ENCODE results near the gene ACOT11. TPM values are rescaled to one million over a fixed set of nuclear protein-coding genes. Genes with fewer than 3 reads are reported as not detected.

The ACOT11 gene
- total and polyA plus RNA-seq, 4 donors: 2.8 to 13.5 (median 7.9) TPM

DNA sequence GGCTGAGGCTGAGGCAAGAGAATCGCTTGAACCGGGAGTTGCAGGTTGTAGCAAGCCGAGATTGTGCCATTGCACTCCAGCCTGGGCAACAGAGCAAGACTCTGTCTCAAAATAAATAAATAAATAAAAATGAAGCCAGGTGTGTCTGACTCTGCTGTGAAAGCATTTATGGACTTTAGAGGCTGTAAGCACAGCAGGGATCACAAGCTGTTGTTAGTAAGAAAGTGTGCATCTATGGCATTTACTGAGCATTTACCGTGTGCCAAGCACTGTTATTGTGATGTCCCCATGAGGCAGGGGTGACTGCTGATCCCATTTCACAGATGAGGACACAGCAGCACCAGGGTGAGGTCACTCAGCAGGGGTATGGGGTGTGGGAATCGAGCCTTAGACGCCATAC is 55.2 kb downstream of the ACOT11 start:
- Histone ChIP-seq H3K27ac (ENCODE audit: low read depth in 1 of 2, low read length in 1 of 2) (no peak overlapping the region), H3K36me3 (ENCODE audit: control insufficient read depth in 4 of 4, insufficient read depth in 4 of 4, low read length in 4 of 4) (peaks cover 0 to 4% (median 0%) of the 10 kb centered on the region in 4 donors), H3K4me1 (ENCODE audit: control insufficient read depth in 5 of 5, insufficient read depth in 5 of 5, low read length in 5 of 5) (peaks cover 0 to 12% (median 0%) of the 10 kb centered on the region in 5 donors), H3K27me3 (ENCODE audit: control insufficient read depth in 3 of 3, insufficient read depth in 3 of 3, low read length in 2 of 3) (no peaks in the 10 kb centered on the region), H3K9ac (ENCODE audit: insufficient read depth in 1 of 2, low read length in 2 of 2) (no peak overlapping the region), H3K4me3 (no peak overlapping the region), H3K9me3 (ENCODE audit: control insufficient read depth in 4 of 4, insufficient read depth in 3 of 4, low read length in 3 of 4) (no peaks in the 10 kb centered on the region)
- DNase-seq (no peak), ATAC-seq (ENCODE audit: insufficient read depth, low FRiP score) (no peak)
- 92 to 97% methylated on average over 6 of the region's 6 CpGs for WGBS, 2 donors
- TF ChIP-seq, protein P1, sequence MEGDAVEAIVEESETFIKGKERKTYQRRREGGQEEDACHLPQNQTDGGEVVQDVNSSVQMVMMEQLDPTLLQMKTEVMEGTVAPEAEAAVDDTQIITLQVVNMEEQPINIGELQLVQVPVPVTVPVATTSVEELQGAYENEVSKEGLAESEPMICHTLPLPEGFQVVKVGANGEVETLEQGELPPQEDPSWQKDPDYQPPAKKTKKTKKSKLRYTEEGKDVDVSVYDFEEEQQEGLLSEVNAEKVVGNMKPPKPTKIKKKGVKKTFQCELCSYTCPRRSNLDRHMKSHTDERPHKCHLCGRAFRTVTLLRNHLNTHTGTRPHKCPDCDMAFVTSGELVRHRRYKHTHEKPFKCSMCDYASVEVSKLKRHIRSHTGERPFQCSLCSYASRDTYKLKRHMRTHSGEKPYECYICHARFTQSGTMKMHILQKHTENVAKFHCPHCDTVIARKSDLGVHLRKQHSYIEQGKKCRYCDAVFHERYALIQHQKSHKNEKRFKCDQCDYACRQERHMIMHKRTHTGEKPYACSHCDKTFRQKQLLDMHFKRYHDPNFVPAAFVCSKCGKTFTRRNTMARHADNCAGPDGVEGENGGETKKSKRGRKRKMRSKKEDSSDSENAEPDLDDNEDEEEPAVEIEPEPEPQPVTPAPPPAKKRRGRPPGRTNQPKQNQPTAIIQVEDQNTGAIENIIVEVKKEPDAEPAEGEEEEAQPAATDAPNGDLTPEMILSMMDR (IDR thresholded peaks at IDR 0.05; ENCODE audit: control extremely low read depth, extremely low read depth): no peak

DNA sequence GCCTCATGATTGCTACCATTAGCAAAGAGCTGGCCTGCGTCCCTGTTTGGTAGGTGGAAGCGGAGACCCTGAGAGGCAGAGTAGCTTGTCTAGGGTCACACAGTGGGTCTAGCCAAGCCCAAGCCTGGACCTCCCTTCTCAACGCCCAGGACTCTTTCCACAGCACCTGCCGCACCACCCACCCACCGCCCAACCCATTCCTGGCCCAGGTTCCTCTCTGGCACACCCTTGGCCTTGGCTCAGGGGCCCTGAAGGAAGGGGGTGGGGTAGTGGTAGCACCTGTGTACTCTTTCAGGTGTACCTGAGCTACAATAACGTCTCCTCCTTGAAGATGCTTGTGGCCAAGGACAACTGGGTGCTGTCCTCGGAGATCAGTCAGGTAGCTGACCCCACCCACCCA is 56.0 kb downstream of the ACOT11 start:
- TF ChIP-seq, protein P1 (IDR thresholded peaks at IDR 0.05; ENCODE audit: control extremely low read depth, extremely low read depth): no peak
- WGBS, 2 donors: 69 to 82% methylated on average over 7 of the region's 7 CpGs
- H3K9ac ChIP-seq (ENCODE audit: insufficient read depth in 1 of 2, low read length in 2 of 2): no peak overlapping the region
- peaks cover 0 to 12% (median 0%) of the 10 kb centered on the region in 5 donors for H3K4me1 ChIP-seq (ENCODE audit: control insufficient read depth in 5 of 5, insufficient read depth in 5 of 5, low read length in 5 of 5)
- no peak overlapping the region for H3K27ac ChIP-seq (ENCODE audit: low read depth in 1 of 2, low read length in 1 of 2)
- ATAC-seq (ENCODE audit: insufficient read depth, low FRiP score): no peak
- DNase-seq: no peak
- H3K27me3 ChIP-seq (ENCODE audit: control insufficient read depth in 3 of 3, insufficient read depth in 3 of 3, low read length in 2 of 3): no peaks in the 10 kb centered on the region
- H3K36me3 ChIP-seq (ENCODE audit: control insufficient read depth in 4 of 4, insufficient read depth in 4 of 4, low read length in 4 of 4): peaks cover 0 to 7% (median 0%) of the 10 kb centered on the region in 4 donors
- no peak overlapping the region for H3K4me3 ChIP-seq
- no peaks in the 10 kb centered on the region for H3K9me3 ChIP-seq (ENCODE audit: control insufficient read depth in 4 of 4, insufficient read depth in 3 of 4, low read length in 3 of 4)

DNA sequence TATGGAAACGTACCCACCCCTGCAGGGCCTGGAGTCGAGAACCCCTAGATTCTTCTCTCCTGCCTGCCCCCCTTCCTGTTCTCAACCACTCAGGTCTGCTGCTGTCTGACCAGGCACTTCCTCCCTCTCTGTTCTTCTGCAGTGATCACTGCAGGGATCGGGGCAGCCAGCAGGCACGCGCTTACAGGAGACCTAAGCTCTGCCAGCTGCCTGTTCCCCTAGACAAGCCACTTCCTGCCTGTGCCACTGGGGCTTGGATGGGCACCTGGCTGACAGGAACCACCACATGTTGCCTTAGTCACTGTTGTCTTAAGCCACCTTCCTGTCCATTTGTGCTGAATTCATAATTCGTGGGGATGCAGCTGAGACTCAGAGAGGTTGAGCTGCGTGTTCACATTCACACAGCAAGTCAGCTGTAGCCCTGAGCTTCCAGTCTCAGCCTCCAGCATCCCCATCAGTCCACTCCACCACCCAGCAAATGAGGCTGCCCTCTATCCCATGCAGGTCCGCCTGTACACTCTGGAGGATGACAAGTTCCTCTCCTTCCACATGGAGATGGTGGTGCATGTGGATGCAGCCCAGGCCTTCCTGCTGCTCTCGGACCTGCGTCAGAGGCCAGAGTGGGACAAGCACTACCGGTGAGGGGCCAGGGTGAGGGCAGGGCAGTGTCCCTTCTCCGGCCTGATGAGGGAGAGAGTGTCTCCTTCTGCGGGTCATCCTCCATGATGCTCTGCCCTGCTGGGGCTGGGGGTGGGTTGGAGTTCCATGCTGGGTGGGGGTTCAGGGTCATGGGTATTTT is 56.7 kb downstream of the ACOT11 start:
- ATAC-seq (ENCODE audit: insufficient read depth, low FRiP score): no peak
- H3K9ac ChIP-seq (ENCODE audit: insufficient read depth in 1 of 2, low read length in 2 of 2): no peak overlapping the region
- WGBS, 2 donors: 61 to 73% methylated on average over 13 of the region's 13 CpGs
- DNase-seq: no peak
- H3K27ac ChIP-seq (ENCODE audit: low read depth in 1 of 2, low read length in 1 of 2): no peak overlapping the region
- no peak overlapping the region for H3K4me3 ChIP-seq
- TF ChIP-seq, protein P1 (IDR thresholded peaks at IDR 0.05; ENCODE audit: control extremely low read depth, extremely low read depth): no peak
- H3K27me3 ChIP-seq (ENCODE audit: control insufficient read depth in 3 of 3, insufficient read depth in 3 of 3, low read length in 2 of 3): no peaks in the 10 kb centered on the region
- H3K9me3 ChIP-seq (ENCODE audit: control insufficient read depth in 4 of 4, insufficient read depth in 3 of 4, low read length in 3 of 4): no peaks in the 10 kb centered on the region
- peaks cover 0 to 5% (median 0%) of the 10 kb centered on the region in 4 donors for H3K36me3 ChIP-seq (ENCODE audit: control insufficient read depth in 4 of 4, insufficient read depth in 4 of 4, low read length in 4 of 4)
- peaks cover 0 to 7% (median 0%) of the 10 kb centered on the region in 5 donors for H3K4me1 ChIP-seq (ENCODE audit: control insufficient read depth in 5 of 5, insufficient read depth in 5 of 5, low read length in 5 of 5)
